Colonic mucosa (tissue), 4 donors: ENCODE measurements around the gene MT1E. TPM values are rescaled to one million over a fixed set of nuclear protein-coding genes. Genes with fewer than 3 reads are reported as not detected.
"Not testable (repeated sequence)": the region's sequence is repeated elsewhere in the genome, so short reads cannot be mapped to it uniquely, and the experiment has no call there.

Source experiments
- DNase-seq: peaks from one replicate; pipeline ENCODE4 v3.0.0-alpha.2; 2020
- H3K27ac ChIP-seq: fragments of 200-600 bp; one replicate; pipeline ENCODE4 v1.8.0; 2021
- H3K27me3 ChIP-seq: fragments of 200-600 bp; one replicate; pipeline ENCODE4 v1.8.0; 2021
- H3K36me3 ChIP-seq: fragments of 200-600 bp; one replicate; pipeline ENCODE4 v1.8.0; 2021
- H3K4me1 ChIP-seq: fragments of 200-600 bp; one replicate; pipeline ENCODE4 v1.8.0; 2021; ENCODE audit warnings: mild to moderate bottlenecking
- H3K4me3 ChIP-seq: fragments of 200-600 bp; one replicate; pipeline ENCODE4 v1.8.0; 2021
- H3K9ac ChIP-seq, 2 donors: one replicate each; pipeline ENCODE4 v1.7.0; 2013; ENCODE audit warnings: control low read depth in 2 of 2, low read depth in 2 of 2, low read length in 2 of 2
- H3K9me3 ChIP-seq: fragments of 200-600 bp; one replicate; pipeline ENCODE4 v1.8.0; 2021
- intact Hi-C: fragments of 100-400 bp; cut with DNase I; formaldehyde crosslinking; loops from one replicate; pipeline ENCODE4 v1.14.1; 2022
- total RNA-seq, 2 donors: library from RNA; stranded (reverse); fragmentation: NEBNext Ultra II Directional in 1 of 2; extraction: Animal tissue kit (Norgen Biotek cat#: 25700) in 1 of 2; gene quantifications; one replicate each; pipeline ENCODE4 v1.2.1, GENCODE V29; 2021
- TF ChIP-seq, protein P1 (sequence below): fragments of 200-600 bp; IDR thresholded peaks from one replicate; pipeline ENCODE4 v1.8.0; 2022; ENCODE audit warnings: antibody characterized with exemption, mild to moderate bottlenecking
- donor health status: healthy.
- donor health status: DM: no; HTN: no; CAD: no.
- donor health status: DM: no; HTN: no; CAD: no.

MT1E gene
- total RNA-seq, 2 donors from 2014 or later: 251 to 359 TPM

DNA sequence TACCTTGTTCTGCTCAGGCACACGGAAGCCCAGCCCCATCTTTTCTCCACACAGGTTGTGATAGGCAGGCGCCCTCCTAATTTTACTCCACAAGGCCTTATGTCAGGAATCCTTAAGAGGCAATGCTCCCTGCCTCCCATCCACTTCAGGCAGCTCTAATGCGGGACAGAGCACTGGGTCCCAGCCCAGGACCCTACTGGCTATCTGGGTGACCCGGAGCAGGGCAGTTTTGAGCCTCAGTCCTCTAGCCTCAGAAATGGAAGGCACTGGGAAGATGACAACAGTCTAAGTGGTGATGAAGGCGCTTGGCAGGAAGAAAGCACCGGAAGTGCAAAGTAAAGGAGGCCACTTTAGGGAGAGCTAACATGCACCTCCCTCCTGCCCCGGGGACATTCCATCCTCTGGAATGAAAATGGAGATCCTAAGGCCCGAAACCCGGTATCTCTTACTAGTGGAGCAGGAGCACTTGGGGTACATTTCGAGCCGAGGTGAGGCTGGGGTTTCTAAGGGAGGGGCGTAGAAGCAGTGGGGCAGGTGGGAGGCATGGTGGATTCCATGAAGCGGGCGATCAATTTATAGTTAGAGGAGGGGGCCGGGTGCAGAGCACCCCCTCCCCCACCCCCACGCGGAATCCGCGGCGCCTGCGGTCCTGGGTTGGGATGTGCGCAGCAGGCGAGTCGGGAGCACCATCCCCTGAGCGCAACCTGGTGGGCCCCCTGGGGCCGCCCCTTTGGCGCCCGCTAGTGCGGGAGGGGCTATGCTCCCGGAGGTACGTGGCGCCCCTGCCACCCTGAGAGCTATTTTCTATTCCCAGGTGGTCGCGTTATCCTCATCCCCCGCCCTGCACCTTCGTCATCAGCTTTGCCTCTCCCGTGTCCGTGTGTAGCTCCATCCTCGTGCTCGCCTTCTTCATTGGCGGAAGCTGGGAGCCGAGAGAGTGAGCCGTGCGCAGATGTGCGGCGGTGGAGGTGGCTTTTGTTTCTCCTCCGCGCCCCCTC lies 37.1 kb downstream of the MT1E start:
- Histone ChIP-seq H3K9me3 (no peaks in the 10 kb centered on the region), H3K36me3 (no peaks in the 10 kb centered on the region), H3K4me3 (peak overlapping the region; percentile 15), H3K9ac (no peak overlapping the region), H3K27ac (no peak overlapping the region), H3K27me3 (peaks cover 20% of the 10 kb centered on the region), H3K4me1 (no peaks in the 10 kb centered on the region)
- no peak for DNase-seq
- intact Hi-C loops: no loop called here
- TF ChIP-seq, protein P1, sequence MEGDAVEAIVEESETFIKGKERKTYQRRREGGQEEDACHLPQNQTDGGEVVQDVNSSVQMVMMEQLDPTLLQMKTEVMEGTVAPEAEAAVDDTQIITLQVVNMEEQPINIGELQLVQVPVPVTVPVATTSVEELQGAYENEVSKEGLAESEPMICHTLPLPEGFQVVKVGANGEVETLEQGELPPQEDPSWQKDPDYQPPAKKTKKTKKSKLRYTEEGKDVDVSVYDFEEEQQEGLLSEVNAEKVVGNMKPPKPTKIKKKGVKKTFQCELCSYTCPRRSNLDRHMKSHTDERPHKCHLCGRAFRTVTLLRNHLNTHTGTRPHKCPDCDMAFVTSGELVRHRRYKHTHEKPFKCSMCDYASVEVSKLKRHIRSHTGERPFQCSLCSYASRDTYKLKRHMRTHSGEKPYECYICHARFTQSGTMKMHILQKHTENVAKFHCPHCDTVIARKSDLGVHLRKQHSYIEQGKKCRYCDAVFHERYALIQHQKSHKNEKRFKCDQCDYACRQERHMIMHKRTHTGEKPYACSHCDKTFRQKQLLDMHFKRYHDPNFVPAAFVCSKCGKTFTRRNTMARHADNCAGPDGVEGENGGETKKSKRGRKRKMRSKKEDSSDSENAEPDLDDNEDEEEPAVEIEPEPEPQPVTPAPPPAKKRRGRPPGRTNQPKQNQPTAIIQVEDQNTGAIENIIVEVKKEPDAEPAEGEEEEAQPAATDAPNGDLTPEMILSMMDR: no peak

DNA sequence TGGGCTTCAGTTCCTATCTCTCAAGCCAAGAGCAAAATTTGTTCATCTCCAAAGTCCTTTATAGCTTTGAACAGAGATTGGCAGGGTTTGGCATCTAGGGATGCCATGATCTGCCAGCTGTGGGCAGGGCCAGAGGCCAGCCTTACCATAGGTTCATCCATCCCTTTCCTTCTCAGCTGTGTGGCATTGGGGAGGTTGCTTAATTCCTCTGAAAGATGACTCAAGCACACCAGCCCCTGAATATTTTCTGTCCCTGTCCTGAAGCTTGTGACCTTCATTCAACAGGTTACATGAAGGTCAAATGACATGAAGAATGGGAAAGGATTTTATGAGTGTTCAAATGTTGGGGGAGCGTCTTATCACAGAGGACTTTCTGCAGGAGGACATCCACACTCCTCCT lies 38.9 kb downstream of the MT1E start:
- intact Hi-C loops: no loop called here
- peaks cover 38% of the 10 kb centered on the region for H3K27me3 ChIP-seq

DNA sequence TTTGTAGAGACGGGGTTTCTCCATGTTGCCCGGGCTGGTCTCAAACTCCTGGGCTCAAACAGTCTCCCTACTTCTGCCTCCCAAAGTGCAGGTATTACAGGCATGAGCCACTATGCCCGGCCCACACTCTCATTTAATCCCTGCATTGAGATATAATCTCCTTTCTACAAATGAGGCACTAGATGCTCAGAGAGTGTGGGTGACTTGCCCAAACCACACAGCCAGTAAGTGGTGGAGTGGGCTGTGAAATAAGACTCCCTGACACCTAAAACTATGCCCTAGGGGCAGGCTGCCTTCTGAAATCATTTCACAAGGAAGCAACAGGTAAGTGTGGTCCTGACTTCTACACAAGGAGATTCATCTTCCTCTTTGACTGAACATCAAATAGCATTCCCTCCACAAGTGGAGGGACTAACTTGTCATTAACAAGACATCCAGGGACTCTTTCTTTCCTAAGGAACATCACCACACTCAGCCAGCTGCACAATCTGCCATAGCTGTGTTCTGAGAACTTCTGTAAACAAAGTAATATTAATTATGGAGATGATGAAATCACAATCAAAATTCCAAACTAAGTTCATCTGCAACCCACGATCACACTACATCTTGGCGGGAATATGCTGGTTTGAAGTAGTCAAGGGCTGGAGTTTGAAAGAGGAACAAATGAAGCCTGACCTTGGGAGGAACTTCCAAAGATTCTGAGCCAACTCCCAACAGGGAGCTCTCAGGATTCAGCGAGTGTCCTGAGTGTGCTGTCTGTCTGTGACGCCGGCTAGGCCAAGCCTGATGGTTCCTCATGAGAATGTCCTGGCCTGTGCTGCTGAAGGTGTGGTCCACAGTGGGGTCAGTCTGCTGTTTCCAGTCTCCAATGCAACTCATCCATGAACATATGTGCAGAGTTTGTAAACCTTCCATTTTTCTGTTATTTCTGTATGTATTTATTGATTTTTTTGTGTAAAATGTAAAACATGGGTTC lies 40.0 kb downstream of the MT1E start:
- DNase-seq, H3K27ac ChIP-seq, intact Hi-C loops, H3K4me1 ChIP-seq, H3K4me3 ChIP-seq, H3K36me3 ChIP-seq, H3K9ac ChIP-seq, H3K9me3 ChIP-seq: not testable (repeated sequence)
- peaks cover 44% of the 10 kb centered on the region for H3K27me3 ChIP-seq

More for the DNA sequence above, 38.9 kb downstream of the MT1E start:
- Histone ChIP-seq H3K4me3 (no peak overlapping the region), H3K9ac (no peak overlapping the region), H3K36me3 (no peaks in the 10 kb centered on the region), H3K9me3 (no peaks in the 10 kb centered on the region), H3K4me1 (no peaks in the 10 kb centered on the region), H3K27ac (no peak overlapping the region)
- DNase-seq: no peak
- TF ChIP-seq, protein P1: no peak

DNA sequence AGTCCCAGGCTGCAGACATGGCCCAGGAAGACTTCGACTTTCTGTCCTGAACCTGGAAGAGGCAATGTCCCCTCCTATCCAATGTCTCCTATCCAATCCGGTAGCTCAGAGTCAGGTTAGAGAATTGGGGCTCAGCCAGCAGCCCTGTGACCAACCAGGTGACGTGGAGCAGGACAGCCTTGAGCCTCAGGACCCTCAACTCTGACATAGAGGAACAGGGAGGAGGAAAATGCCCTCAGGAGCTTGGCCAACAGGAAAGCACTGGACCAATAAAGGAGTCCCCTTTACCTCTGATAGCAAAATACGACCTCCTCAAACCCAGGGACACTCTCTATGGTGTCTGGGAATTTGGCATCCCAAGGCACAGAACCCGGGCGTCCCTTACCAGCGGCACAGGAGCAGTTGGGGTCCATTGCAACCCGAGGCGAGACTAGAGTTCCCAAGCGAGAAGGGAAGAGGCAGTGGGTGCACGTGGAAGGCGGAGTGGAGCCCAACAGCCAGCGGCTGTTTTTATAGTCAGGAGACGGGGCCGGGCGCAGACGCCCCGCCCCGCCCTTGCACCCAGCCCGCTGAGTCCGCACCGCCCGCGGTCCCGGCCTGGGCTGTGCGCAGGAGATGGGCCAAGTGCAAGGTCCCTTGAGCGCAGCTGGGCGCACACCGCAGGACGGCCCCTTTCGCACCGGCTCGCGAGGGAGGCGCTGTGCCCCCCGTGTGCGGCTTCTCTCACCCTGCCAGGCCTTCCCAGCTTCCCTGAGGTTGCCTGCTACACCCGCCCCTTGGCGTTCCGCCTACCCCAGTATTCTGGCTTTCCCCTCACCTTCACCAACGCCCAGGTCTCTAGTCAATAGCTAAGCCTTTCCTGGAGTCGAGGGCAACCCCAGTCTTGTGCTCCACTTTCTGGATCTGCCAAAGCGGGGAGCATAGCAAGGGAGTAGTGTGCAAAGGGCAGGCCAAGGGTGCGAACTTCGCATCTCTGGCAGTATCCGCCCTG lies 42.3 kb downstream of the MT1E start, which contains the start of gene MT1G:
Gene MT1G, minus strand, starts transcription at position 485 of the 991 bp plus-strand sequence. Its CDS starts 72 bp downstream, at position 413.
- Histone ChIP-seq H3K9ac (peak within 1 kb of the TSS; percentile 63 to 83), H3K9me3 (no peaks in the 10 kb centered on the region), H3K4me3 (peak within 1 kb of the TSS; percentile 20), H3K27me3 (peaks cover 42% of the 10 kb centered on the region), H3K36me3 (no peaks in the 10 kb centered on the region), H3K4me1 (no peaks in the 10 kb centered on the region), H3K27ac (no peak within 1 kb of the TSS)
- intact Hi-C loops: no loop called here
- TF ChIP-seq, protein P1: no peak
- peak; percentile 80 for DNase-seq
